LoVo (cell line): Measurements from ENCODE around the gene TBC1D1.
A peak's percentile ranks its signal among the peaks of the same experiment; 100 is the strongest.

Experiments
- DNase-seq: peaks from one replicate; pipeline ENCODE4 v3.0.0-alpha.2; 2016; ENCODE audit warnings: low spot score

TBC1D1 gene

DNA sequence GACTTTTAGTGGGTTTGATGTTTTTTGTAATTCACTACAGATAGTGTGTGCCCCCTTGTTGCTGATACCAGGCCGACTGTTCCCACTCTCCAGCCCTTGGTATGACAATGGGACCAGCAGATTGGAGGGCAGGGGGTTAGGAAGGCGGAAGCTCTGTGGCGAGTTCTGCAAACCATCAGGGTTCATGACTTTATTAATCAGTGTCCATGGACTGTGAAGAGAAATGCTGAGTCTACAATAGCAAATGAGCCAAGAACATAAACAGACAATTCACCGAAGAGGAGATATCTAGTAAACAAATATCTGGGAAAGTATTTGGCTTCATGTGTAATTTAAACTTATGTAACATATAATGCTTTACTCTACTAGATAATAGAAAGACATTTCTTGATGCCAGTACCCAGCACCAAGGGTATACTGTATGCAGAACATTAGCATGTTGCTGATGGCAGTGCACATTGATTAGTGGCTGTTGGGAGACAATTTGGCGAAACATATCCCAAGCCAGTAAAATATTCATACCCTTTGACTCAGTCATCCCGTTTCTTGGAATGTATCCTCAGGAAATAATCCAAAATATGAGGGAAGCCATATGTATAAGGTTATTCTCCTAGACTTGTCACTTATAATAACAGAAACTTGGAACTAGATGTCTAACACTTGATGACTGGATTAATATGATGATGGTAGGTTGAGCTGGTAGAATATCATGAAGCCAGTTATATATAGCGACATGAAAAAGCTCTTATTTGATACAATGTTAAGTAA is 238.8 kb downstream of the TBC1D1 start:
- DNase-seq, result no peak

DNA sequence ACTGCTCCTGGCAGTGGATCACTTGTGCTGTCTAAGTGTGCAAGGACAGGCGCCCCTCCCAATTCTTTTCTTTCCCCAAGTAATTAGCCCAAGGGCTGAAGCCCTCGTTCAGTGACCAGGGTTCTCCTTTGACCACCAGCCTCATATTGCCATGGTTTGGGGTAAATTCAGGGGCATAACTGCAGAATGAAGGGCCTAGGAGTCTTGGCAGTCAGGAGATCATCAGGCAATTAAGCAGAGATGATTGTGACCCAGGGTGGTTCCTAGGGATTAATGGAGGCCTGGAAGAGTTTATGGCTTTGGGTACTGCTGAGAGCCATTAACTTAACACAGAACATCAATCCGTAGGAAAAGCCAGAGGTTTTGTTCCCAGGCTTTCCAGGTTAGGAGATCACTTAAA is 240.0 kb downstream of the TBC1D1 start:
- DNase-seq, result no peak

DNA sequence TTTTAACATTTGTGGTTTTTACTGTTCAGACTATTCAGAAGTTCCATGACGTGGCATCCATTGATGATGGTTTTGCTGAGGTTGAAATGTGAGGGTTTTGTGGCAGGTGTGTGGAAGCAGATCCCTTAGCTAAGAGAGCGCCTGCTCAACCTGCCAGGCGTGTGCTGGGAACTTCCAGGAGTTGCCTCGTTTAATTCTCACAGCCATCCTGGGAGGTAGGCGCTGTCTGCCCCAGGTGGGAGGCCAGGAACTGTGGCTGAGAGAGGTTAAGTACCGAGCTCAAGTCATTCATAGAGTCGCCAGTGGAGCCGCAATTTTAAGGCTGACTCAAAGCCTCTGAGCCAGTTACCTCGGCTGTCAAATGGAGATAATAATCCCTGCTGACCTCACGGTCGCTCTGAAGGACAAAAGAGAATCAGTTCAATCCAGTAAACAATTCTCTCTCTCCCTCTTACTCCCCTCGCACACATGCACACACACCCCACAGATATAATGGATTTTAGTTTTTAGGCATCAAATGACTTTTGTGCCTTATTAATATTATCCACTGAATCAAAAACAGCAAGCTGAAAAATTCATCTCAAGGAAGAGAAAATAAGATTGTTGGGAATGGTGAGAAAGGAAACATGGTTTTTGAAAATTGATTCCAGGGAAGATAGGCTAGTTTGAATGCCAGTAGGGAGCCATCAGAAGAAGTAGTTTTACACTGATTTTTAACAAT is 240.6 kb downstream of the TBC1D1 start:
- DNase-seq, result no peak

DNA sequence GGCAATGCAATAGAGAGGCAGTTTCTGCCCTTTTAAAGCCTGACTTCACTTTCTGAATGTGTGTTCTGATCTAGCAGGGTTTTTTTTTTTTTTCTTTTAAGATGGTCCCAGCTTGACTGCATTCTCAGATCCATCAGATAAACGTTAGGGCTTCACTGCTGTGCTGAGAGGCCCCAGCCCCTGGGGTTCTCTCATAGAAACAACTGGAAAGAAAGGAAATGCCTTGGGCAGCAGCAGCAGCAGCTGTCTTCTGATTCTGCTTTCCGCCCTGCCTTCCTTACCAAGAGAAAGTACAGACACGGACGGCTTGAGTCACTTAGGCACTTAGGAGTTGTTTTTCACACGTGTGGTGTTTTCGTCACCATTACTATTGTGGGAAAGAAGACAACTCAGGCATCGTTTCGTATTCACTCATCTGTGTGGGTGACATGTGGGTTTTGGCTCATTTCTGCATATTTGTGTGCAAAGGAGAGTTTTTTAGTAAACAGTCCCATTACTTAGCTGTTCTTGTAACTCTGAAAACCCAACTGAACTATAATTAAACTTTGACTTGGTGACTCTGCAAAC is 241.3 kb downstream of the TBC1D1 start:
- peak; percentile 39 for DNase-seq

DNA sequence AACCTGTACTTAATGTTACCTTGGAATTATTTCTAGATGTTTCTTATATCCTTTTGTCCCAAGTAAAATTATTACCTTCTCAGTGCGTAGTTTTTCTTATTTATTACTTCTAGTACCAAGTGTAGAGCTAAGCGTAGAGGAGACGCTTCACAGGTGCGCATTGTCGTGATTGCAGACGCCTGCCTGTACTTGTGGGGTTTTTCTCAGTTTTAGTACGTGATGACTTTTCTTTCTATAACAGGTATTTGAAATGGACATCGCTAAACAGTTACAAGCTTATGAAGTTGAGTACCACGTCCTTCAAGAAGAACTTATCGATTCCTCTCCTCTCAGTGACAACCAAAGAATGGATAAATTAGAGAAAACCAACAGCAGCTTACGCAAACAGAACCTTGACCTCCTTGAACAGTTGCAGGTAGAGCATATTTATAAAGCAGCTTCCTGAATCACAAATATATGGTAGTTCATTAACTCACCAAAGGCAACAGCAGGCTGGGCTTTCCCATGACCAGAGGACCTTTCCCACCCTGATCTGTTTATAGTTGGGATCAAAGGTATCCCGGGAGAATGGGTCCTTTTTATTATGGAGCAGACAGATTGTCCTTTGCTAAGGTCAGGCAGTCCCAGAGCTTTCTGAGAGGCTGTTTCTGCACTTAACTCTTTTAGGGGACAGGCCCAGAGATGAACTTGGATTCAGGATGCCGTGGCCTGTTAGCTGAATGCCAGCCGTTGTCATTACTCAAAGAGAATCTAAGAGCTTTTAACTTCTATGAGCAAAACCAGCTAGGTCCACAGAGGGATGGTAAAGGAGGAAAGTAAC is 242.2 kb downstream of the TBC1D1 start:
- peak; percentile 82 for DNase-seq

DNA sequence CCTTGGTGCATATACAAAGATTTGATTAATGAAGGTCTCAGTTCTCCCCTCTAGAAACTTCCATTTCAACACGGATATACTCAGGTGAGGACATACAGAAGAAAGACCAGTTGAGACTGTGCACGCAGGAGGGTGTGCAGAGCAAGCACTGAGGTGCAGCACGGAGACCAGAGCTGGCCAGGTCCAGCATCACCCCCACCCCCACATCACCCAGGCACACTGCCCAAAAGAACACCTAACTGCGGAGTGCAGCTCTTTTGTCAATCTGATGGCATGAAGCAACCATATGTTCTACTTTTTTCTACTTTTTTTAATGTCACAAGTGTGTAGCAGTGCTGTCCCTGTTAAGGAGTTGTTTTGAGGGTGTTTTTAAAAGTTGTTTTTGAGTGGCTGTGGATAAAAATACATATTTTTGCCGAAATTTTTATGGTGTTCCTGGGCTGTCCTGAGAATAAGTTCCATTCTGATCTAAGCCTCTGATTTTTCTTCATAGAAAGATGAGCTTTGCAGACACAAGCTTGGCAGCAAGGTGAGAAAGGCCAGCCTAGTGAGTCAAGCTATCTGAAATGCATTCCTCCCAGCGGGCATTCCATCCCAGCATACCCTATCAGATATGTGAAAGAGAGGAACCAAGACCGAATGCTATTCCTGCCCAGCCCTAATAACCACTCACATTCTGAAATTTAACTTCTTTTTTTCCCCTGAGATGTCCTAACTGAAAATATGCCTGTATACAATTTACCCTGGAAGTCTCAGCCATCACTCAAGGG is 243.0 kb downstream of the TBC1D1 start:
- no peak for DNase-seq

DNA sequence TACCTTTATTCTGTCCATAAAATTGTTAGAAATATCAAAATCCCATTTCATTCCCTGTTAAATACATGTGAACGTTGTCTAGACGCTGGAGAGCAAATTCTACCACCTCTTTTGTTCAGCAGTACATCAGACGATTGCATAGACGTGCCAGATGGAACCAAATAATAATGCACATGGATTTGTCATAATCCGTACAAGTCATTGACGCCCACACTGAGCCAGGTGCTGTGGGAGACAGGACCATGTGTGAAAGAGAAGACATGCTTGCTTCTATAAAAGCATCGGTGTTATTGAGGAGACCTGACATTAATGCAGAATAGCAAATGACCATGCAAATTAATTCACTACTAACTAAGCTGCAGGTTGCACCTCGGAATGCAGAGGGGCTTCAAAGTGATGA is 244.3 kb downstream of the TBC1D1 start:
- no peak for DNase-seq

DNA sequence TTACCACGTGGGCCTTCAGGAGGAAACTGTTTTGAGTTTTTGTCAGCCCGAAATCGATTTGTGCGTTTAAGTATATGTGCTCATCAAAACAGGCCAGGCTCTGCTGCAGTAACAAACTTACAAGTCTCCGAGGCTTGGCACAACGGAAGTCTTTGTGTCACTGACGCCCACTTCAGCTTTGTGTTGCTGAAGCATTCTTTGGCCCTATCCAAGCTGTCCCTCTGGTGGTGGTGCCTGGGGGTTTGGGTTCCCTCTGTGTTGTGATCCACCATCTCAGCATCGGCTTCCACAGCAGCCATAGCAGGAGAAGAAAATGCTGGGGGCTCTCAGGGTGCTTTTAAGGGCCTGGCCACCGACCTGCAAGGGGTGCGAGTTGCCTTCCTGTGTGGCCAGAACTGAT is 245.7 kb downstream of the TBC1D1 start:
- DNase-seq, result no peak

DNA sequence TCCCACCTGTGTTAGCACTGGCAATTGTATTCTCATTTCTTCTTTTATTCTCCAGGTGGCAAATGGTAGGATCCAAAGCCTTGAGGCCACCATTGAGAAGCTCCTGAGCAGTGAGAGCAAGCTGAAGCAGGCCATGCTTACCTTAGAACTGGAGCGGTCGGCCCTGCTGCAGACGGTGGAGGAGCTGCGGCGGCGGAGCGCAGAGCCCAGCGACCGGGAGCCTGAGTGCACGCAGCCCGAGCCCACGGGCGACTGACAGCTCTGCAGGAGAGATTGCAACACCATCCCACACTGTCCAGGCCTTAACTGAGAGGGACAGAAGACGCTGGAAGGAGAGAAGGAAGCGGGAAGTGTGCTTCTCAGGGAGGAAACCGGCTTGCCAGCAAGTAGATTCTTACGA is 246.2 kb downstream of the TBC1D1 start:
- no peak for DNase-seq

DNA sequence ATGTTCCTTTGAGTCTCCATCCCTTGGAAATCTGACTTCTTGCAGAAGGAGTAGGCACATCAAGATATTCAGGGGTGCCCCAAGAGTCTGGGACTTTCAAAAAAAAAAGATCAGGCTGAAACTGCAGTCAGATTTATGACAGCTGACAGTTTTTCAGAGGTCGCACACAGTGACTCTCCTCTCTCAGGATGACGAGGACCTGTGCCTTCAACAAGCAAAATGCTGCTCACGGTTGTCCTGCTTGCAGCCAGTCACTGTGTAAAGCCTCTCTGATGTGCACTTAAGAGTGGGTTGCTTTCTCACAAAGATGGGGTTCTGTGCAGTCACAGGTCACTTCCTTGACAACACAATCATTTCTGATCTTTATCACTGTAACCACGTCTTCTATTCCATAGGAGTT is 247.5 kb downstream of the TBC1D1 start:
- no peak for DNase-seq

DNA sequence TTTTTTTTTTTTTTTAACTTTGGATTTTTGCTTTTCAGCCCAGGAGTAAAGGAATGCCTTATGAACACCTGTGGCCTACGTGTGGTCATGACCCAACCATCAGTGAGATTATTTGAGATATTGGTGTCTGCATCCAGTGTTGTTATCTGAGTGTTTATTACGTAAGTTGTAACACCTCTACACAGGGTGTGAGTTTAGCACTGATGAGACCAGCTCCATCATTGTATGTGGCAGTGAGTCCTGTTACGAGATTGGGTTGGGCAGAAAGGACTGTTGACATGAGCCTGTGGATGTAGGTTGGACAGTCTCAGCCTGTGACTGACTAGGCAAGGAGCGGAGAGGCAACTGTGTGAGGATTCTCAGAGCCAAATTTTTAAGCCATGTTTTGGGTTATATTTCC is 248.3 kb downstream of the TBC1D1 start:
- no peak for DNase-seq

DNA sequence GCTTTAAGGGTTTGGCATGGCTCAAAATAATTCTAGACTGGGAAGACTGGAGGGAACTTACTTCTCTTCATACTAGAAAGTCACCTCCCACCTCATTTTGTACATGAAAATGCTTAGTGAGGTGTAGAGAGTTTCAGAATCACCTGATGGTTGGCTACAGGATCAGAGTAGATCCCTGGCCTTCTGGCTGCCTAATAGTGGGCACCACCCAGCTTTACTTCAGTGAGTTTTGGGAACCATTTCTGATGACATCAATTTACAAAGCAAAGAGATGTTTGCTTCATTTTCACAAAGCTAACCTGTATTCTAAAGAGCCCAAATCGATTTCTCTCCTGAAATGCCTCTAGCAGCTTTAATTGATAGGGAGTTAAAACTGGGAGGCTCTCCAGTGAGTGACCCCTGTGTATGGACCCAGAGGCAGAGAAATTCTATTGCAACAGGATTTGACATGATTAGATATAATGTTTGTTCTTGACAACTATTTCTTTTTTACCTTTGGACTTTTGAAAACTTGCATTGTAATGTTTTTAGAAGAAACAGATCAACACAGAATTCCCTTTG is 249.8 kb downstream of the TBC1D1 start:
- DNase-seq, result no peak

DNA sequence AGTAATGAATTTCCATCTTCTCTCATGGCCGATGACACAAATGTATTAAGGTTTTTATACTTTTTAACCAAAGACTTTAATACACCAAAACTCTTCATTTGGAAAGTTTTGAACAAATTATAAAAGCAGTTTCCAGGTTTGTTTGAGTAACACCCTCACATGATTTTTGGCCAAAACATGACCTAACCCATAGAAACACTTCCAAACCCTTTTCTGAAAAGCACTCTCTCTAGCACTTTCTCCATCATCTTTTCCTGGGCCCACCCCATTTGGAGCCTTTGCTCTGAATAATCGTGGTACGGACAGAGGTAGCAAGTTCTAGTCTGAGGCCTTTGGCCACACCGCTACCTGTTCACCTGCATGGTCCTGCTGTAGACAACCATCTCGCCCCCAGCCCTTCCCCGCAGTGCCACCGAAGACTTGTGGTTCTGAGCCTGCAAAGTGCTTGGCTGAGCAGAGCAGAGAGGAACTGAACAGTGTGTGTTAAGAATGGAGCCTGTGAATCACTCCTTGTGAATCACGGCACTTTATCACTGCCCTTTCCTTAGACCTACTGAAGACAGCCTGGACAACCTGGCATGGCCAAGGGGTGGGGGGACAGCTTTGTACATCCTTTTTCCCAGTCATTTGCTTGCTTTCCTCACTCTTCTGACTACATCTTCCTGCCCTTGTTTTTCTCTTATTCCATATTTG is 251.1 kb downstream of the TBC1D1 start:
- no peak for DNase-seq

DNA sequence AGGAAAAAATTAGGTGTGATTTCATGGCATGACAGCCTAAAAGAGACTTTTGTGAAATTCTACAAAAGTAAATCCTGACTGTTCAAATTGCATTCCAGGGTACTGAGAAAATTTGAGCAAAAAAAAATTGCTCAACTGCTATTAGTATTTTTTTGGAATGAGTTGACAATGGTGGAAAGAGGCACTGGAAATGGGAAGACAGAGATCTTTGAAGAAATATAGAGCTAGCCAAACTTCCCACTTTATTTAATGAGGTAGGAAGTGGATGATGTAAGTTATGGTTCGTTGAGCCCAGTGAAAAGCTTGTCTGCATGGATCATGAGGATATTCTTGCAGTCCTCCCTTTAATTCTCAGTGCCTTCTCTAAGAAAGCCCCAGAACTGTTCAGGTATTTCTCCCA is 253.1 kb downstream of the TBC1D1 start:
- no peak for DNase-seq

DNA sequence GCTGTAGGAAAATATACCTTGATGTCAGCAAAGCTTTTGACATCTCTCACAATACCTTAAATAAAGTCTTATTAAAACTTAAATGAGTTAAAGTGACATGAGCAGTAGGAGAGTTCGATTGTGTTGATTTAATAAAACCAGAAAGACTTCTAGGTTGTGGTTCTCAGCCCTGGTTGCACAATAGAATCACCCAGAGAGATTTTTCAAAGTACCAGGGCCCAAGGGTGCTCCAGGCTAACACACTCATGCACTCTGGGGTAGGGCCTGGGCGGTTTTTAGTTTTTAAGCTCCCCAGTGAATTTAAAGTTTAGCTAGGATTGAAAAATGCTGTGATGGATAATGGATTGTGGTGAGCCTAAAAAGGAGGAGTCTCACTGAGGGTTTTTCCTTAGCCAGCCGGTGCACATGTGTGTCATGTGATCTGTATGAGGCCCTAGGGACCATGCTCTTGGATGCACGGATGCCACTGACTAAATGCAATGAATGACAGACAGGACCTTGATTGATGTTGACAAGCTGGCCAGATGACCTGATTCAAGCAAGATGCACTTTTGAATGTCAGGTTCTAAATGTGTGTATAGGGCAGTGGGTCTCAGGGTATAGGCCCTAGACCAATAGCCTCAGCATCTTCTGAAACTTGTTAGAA is 254.3 kb downstream of the TBC1D1 start:
- DNase-seq, result no peak

DNA sequence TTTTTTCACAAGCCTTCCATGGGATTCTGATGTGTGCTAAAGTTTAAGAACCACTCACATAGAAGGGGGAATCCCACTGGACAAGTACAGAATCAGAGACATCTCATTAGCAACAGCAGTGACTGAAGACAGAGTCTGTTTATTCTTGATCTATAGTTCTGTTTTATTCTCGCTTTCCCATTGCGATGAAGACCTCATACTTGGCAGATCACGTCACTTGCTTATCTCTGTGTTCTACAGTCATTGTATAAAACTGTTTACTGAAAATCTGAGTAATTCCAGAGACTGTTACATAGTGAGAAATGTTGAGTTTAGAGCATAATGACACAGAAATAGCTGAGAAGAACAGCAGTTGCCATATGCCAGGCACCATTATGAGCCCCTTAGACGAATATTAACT is 254.9 kb downstream of the TBC1D1 start:
- DNase-seq, result no peak

DNA sequence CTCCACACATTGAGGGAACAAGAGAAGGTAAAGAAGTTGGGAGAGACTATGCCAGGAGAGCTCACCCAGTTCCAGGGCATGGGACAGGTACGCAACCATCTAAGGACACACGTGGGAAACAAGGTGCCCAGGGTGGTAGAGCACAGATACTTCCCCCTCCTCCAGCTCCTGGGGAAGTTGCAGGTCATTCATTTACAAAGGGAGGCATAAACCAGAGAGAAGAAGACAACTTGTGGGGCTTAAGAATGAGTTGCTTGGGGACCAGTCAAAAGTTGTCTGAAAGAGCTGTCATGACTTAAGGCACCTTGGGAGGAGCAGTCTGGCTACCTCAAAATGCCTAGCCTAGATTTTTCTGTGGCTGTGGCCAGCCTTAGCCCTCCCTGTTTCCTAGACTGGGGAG is 255.5 kb downstream of the TBC1D1 start:
- no peak for DNase-seq

DNA sequence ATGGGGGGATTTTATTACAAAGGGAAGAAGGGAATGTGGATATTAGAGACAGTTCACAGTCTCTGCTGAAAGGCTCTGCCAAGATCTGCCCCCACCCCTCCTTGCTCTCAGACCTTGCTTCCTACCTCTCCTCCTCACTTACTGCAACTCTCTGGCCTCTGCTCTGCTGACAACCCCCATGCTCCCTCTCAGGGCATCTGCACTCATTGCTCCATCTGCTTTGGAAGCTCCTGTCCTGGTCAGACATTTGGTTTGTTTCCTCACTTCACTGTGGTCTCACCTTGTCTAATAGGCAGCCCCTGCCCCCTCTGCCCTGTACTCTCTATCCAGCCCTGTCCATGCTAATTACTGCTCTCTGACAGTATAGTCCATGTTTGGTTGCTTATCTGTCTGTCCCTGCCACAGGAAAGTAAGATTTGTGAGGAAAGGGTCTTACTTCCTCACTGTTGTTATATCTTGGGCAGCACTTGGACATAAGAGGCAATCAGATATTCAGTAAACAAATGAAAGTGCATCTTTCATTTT is 258.6 kb downstream of the TBC1D1 start:
- no peak for DNase-seq

DNA sequence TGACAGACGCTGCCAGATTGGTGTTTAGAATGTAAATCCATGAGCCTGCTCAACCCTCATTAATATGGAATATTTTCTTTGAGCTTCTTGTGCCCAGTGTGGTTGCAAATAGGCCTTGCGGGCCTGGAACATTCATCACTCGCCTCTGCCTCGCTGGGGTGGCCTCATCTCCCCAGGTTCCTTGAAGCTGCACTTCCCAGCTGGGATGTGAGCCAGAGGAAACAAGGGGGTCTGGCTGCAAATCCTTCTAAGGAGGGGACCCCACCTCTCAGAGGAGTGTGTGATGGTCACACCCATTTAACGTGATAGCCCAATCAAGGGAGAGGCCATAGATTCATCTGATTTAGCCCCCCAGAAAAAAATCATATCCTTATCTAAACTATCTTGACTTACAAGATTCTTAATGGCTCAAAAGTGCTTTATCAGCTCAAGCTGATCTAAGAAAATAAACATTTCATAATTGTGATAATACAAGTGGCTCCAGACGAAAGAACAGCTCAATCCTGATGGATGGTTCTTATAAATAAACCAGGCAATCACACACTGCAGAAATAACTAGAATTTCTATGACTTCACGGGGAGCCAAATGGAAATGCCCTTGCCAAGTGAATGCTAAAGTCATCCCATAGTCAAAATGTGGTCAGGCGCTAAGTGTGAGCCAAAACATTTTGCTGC is 259.2 kb downstream of the TBC1D1 start:
- DNase-seq, result no peak

DNA sequence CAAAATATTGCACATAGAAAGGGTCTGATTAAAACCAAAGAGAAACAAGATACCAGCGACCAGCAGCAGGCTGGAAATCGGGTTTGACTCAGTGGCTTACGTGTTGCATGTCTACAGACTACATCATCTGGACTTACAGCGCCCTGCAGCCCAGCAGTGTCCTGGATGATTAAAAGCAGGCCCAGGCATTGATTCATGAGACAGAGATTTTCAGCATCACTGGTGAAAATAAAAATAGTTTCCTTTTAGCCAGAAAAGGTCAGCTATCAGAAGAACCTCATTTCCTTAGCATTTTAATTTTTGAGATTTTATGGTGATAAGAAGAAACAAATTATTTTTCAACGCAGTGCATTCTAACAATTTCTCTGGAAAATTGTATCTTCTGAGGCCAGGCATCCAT is 259.9 kb downstream of the TBC1D1 start:
- no peak for DNase-seq
